ENCODE results near the gene ARFGAP3. TPM values are rescaled to one million over a fixed set of nuclear protein-coding genes. Genes with fewer than 3 reads are reported as not detected.

Gene ARFGAP3
- total RNA-seq, 1 experiment from 2014 or later = 71.3 TPM

DNA sequence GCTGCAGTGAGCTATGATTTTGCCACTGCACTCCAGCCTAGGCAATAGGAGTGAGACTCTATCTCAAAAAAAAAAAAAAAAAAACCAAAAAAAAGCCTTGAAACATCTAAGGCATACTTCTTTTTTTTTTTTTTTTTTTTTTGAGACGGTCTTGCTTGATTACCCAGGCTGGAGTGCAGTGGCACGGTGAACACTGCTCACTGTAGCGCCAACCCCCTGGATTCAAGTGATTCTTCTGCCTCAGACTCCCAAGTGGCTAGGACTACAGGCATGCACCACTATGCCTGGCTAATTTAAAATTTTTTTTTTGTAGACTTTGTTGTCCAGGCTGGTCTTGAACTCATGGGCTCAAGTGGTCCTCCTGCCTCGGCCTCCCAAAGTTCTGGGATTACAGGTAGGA lies 19.5 kb downstream of the ARFGAP3 start:
- Histone ChIP-seq H3K4me1 (replicated peaks) (peaks cover 7% of the 10 kb centered on the region), H3K4me3 (no peak overlapping the region), H3K27ac (no peak overlapping the region), H3K9me3 (replicated peaks) (no peaks in the 10 kb centered on the region), H3K36me3 (peaks cover 70% of the 10 kb centered on the region), H3K27me3 (replicated peaks) (no peaks in the 10 kb centered on the region)
- peak in 1 of 2 experiments; percentile 8 for DNase-seq (ENCODE audit: low read depth in 1 of 2, low spot score in 2 of 2)

DNA sequence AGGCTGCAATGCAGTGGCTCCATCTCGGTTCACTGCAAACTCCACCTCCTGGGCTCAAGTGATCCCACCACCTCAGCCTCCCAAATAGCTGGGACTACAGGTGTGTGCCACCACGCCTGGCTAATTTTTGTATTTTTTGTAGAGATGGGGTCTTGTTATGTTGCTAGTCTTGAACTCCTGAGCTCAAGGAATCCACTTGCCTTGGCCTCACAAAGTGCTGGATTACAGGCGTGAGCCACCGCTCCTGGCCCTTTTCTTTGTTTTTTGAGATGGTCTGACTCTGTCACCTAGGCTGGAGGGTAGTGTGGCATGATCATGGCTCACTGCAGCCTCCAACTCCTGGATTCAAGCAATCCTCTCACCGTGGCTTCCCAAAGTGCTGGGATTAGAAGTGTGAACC lies 21.0 kb downstream of the ARFGAP3 start:
- peaks cover 73% of the 10 kb centered on the region for H3K36me3 ChIP-seq
- peak in 1 of 2 experiments; percentile 8 for DNase-seq (ENCODE audit: low read depth in 1 of 2, low spot score in 2 of 2)
- peaks cover 1% of the 10 kb centered on the region for H3K4me1 ChIP-seq (replicated peaks)
- no peaks in the 10 kb centered on the region for H3K9me3 ChIP-seq (replicated peaks)
- H3K27me3 ChIP-seq (replicated peaks) = no peaks in the 10 kb centered on the region
- H3K27ac ChIP-seq = no peak overlapping the region
- no peak overlapping the region for H3K4me3 ChIP-seq

- no peaks in the 10 kb centered on the region for H3K27me3 ChIP-seq (replicated peaks)
- no peaks in the 10 kb centered on the region for H3K4me1 ChIP-seq (replicated peaks)
- no peaks in the 10 kb centered on the region for H3K9me3 ChIP-seq (replicated peaks)
- peaks cover 73% of the 10 kb centered on the region for H3K36me3 ChIP-seq
- no peak for DNase-seq (ENCODE audit: low read depth in 1 of 2, low spot score in 2 of 2)
- H3K27ac ChIP-seq = no peak overlapping the region
- H3K4me3 ChIP-seq = no peak overlapping the region
Observed at GRCh38 chr22:42834177-42834949, 22.7 kb downstream of the ARFGAP3 start.

DNA sequence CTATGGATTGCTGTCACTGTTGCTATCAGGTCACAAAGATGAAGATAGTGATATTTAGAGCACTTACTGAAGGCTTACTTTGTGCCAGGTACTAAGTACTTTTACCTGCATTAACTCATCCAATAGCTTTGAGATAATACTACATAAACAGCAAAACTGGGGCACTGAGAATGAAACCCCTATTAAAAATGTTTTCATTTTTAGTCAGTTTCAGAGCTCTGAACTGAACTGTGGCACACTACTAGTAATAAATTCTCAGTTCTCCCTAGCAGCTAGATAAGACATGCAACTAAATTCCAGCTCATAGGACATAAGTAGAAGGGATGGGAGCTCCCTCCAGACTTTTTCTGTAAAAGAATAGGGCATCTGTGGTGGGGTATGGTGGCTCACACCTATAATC lies 24.0 kb downstream of the ARFGAP3 start:
- Histone ChIP-seq H3K9me3 (replicated peaks) (no peaks in the 10 kb centered on the region), H3K4me1 (replicated peaks) (no peaks in the 10 kb centered on the region), H3K36me3 (peaks cover 76% of the 10 kb centered on the region)

GRCh38 chr22:42831712-42832111 lies 25.4 kb downstream of the ARFGAP3 start:
- Histone ChIP-seq H3K4me1 (replicated peaks) (no peaks in the 10 kb centered on the region), H3K27ac (no peak overlapping the region), H3K4me3 (no peak overlapping the region), H3K36me3 (peaks cover 82% of the 10 kb centered on the region), H3K9me3 (replicated peaks) (no peaks in the 10 kb centered on the region), H3K27me3 (replicated peaks) (no peaks in the 10 kb centered on the region)
- DNase-seq (ENCODE audit: low read depth in 1 of 2, low spot score in 2 of 2) = peak in 1 of 2 experiments; percentile 16

More for the DNA sequence above, 24.0 kb downstream of the ARFGAP3 start:
- Histone ChIP-seq H3K4me3 (no peak overlapping the region), H3K27me3 (replicated peaks) (no peaks in the 10 kb centered on the region), H3K27ac (no peak overlapping the region)
- DNase-seq (ENCODE audit: low read depth in 1 of 2, low spot score in 2 of 2) = no peak

GRCh38 chr22:42830161-42830560 lies 26.9 kb downstream of the ARFGAP3 start:
- no peaks in the 10 kb centered on the region for H3K9me3 ChIP-seq (replicated peaks)
- peak in 1 of 2 experiments; percentile 8 for DNase-seq (ENCODE audit: low read depth in 1 of 2, low spot score in 2 of 2)
- H3K4me1 ChIP-seq (replicated peaks) = no peaks in the 10 kb centered on the region
- peaks cover 77% of the 10 kb centered on the region for H3K36me3 ChIP-seq
- no peaks in the 10 kb centered on the region for H3K27me3 ChIP-seq (replicated peaks)
- H3K27ac ChIP-seq = no peak overlapping the region
- H3K4me3 ChIP-seq = no peak overlapping the region

- H3K4me1 ChIP-seq (replicated peaks) = no peaks in the 10 kb centered on the region
- DNase-seq (ENCODE audit: low read depth in 1 of 2, low spot score in 2 of 2) = no peak
- H3K4me3 ChIP-seq = no peak overlapping the region
- H3K27me3 ChIP-seq (replicated peaks) = no peaks in the 10 kb centered on the region
- no peak overlapping the region for H3K27ac ChIP-seq
- H3K9me3 ChIP-seq (replicated peaks) = no peaks in the 10 kb centered on the region
- H3K36me3 ChIP-seq = peaks cover 76% of the 10 kb centered on the region
Observed at GRCh38 chr22:42829302-42829701, 27.8 kb downstream of the ARFGAP3 start.

DNA sequence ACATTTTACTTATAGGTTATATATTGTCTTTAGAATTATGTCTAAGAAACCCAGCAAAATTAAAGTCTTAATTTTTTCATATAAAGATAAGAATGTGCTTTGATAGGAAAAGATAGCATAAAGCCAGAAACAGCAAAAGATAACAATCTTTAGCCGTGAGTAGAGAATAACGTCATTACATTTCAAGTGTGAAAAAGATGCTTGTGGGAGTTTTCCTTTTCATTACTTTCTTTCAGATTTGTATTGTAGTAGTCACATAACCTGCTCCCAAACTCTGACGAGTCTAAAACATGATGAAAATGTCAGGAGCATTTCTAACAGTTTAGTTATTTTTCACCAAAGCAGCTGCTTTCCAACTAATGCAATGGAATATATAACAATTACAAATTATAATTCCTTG lies 31.3 kb downstream of the ARFGAP3 start:
- Histone ChIP-seq H3K36me3 (peaks cover 67% of the 10 kb centered on the region), H3K4me1 (replicated peaks) (no peaks in the 10 kb centered on the region), H3K4me3 (no peak overlapping the region), H3K9me3 (replicated peaks) (no peaks in the 10 kb centered on the region), H3K27me3 (replicated peaks) (no peaks in the 10 kb centered on the region), H3K27ac (no peak overlapping the region)
- no peak for DNase-seq (ENCODE audit: low read depth in 1 of 2, low spot score in 2 of 2)

GRCh38 chr22:42821386-42821785 lies 35.7 kb downstream of the ARFGAP3 start:
- no peak overlapping the region for H3K27ac ChIP-seq
- H3K4me1 ChIP-seq (replicated peaks) = peaks cover 21% of the 10 kb centered on the region
- H3K36me3 ChIP-seq = peaks cover 45% of the 10 kb centered on the region
- no peaks in the 10 kb centered on the region for H3K27me3 ChIP-seq (replicated peaks)
- no peak for DNase-seq (ENCODE audit: low read depth in 1 of 2, low spot score in 2 of 2)
- H3K4me3 ChIP-seq = no peak overlapping the region
- H3K9me3 ChIP-seq (replicated peaks) = no peaks in the 10 kb centered on the region

DNA sequence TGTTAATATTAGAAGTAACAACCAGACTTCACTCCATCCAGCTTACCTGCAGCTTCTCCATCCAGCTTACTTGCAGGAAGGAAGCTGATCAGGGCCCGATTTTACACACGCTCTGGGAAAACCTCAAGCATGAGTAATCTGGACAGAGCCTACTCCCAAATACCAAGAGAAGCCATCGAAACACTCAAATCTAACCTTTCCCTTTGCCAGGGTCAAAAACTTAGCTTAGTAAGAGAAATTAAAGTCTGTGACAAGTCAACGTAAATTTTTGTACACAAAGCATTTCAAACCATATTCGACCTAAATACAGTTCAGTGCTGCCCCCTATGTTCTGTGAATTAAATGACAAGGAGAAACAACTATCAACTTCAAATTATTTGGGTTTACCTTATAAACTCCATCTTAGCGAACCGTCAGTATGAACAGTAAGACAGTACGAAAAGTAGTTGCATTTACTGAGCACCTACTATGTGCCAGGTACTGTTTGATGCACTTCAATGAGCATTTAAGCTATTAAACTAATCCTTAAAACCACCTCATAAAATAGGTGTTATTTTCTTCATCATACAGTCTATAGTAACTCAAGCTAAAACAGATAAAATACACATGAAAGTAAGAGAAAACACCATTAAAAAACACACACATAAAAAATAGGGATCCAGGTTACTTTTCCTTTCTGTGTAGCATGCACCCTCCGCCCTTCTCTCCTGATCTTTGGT lies 36.9 kb downstream of the ARFGAP3 start:
- Histone ChIP-seq H3K27ac (no peak overlapping the region), H3K27me3 (replicated peaks) (no peaks in the 10 kb centered on the region), H3K9me3 (replicated peaks) (no peaks in the 10 kb centered on the region), H3K4me1 (replicated peaks) (peaks cover 21% of the 10 kb centered on the region), H3K36me3 (peaks cover 50% of the 10 kb centered on the region), H3K4me3 (no peak overlapping the region)
- DNase-seq (ENCODE audit: low read depth in 1 of 2, low spot score in 2 of 2) = peak; percentile 32 to 54

GRCh38 chr22:42819412-42820044 lies 37.5 kb downstream of the ARFGAP3 start:
- Histone ChIP-seq H3K9me3 (replicated peaks) (no peaks in the 10 kb centered on the region), H3K36me3 (peaks cover 50% of the 10 kb centered on the region), H3K4me3 (no peak overlapping the region), H3K4me1 (replicated peaks) (peaks cover 21% of the 10 kb centered on the region), H3K27ac (no peak overlapping the region), H3K27me3 (replicated peaks) (no peaks in the 10 kb centered on the region)
- peak in 1 of 2 experiments; percentile 33 for DNase-seq (ENCODE audit: low read depth in 1 of 2, low spot score in 2 of 2)

DNA sequence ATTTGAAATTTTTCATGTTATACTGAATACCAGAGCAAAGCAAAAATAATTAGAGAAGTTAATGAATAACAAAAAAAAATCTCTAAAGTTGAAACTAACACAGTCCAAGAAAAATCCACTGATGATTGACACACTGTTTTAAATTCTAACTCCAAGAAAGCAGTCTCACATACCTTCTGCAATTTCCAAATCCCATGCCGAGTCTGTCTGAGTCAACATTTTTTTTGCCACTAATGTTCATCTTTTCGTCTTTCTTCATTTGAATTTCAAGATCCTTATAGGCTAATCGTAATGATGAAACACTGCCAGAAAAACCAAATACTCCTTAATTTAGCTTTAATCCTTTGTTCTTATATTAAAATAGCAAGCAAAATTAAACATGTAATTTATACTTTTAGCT lies 39.5 kb downstream of the ARFGAP3 start:
- Histone ChIP-seq H3K27ac (no peak overlapping the region), H3K27me3 (replicated peaks) (no peaks in the 10 kb centered on the region), H3K36me3 (peaks cover 62% of the 10 kb centered on the region), H3K4me3 (no peak overlapping the region), H3K9me3 (replicated peaks) (no peaks in the 10 kb centered on the region), H3K4me1 (replicated peaks) (peaks cover 21% of the 10 kb centered on the region)
- no peak for DNase-seq (ENCODE audit: low read depth in 1 of 2, low spot score in 2 of 2)

- Histone ChIP-seq H3K4me3 (no peak overlapping the region), H3K36me3 (peaks cover 60% of the 10 kb centered on the region), H3K27ac (no peak overlapping the region), H3K27me3 (replicated peaks) (no peaks in the 10 kb centered on the region), H3K9me3 (replicated peaks) (no peaks in the 10 kb centered on the region), H3K4me1 (replicated peaks) (peaks cover 21% of the 10 kb centered on the region)
- DNase-seq (ENCODE audit: low read depth in 1 of 2, low spot score in 2 of 2) = peak in 1 of 2 experiments; percentile 15
Observed at GRCh38 chr22:42816336-42816735, 40.7 kb downstream of the ARFGAP3 start.

- Histone ChIP-seq H3K36me3 (peaks cover 70% of the 10 kb centered on the region), H3K4me1 (replicated peaks) (peaks cover 14% of the 10 kb centered on the region), H3K27me3 (replicated peaks) (no peaks in the 10 kb centered on the region), H3K4me3 (no peak overlapping the region), H3K9me3 (replicated peaks) (no peaks in the 10 kb centered on the region), H3K27ac (no peak overlapping the region)
- DNase-seq (ENCODE audit: low read depth in 1 of 2, low spot score in 2 of 2) = peak in 1 of 2 experiments; percentile 3
Observed at GRCh38 chr22:42814616-42815015, 42.5 kb downstream of the ARFGAP3 start.
